Heart right ventricle (tissue), 16 donors: Measurements from ENCODE around the gene CALU. TPM values are rescaled to one million over a fixed set of nuclear protein-coding genes. Genes with fewer than 3 reads are reported as not detected.

ENCODE experiments used
- ATAC-seq, 8 donors: fragments of 200-7000 bp; cut with Tn5 transposase; one replicate each; pipeline ENCODE4 v1.9.1; 2020; ENCODE audit warnings: mild to moderate bottlenecking in 8 of 8, moderate library complexity in 8 of 8, moderate number of reproducible peaks in 1 of 8
- DNase-seq, 2 donors: peaks; one replicate each; pipeline ENCODE4 v3.0.0-alpha.2; 2020
- H3K27ac ChIP-seq, 10 donors: fragments of 200-600 bp; sonication (generic) in 2 of 10; one replicate each; pipeline versions ENCODE4 v1.5.0 to v1.8.0; 2020 to 2022; ENCODE audit warnings: mild to moderate bottlenecking in 3 of 10
- H3K27me3 ChIP-seq, 7 donors: fragments of 200-600 bp; one replicate each; pipeline ENCODE4 v1.8.0; 2021 to 2022; ENCODE audit warnings: mild to moderate bottlenecking in 2 of 7
- H3K36me3 ChIP-seq, 9 donors: fragments of 200-600 bp; sonication (generic) in 1 of 9; one replicate each; pipeline versions ENCODE4 v1.5.0 to v1.8.0; 2020 to 2022; ENCODE audit warnings: mild to moderate bottlenecking in 2 of 9
- H3K4me1 ChIP-seq, 9 donors: fragments of 200-600 bp; sonication (generic) in 1 of 9; one replicate each; pipeline versions ENCODE4 v1.5.0 to v1.8.0; 2020 to 2022; ENCODE audit warnings: mild to moderate bottlenecking in 4 of 9
- H3K4me3 ChIP-seq, 10 donors: fragments of 200-600 bp; sonication (generic) in 2 of 10; one replicate each; pipeline versions ENCODE4 v1.5.0 to v1.8.0; 2020 to 2022; ENCODE audit warnings: mild to moderate bottlenecking in 7 of 10, moderate library complexity in 2 of 10
- H3K9me3 ChIP-seq, 11 donors: fragments of 200-600 bp in 10 of 11; sonication (generic) in 2 of 11; one replicate each; pipeline versions ENCODE4 v1.5.0 to v1.8.0; 2013 to 2022; ENCODE audit warnings: mild to moderate bottlenecking in 2 of 11, control low read depth in 1 of 11, moderate library complexity in 1 of 11
- WGBS, 2 donors: extraction: QIAGEN DNeasy Blood & Tissue Kit; methylation state at CpG; one replicate each; pipeline ENCODE4 v1.1.7; 2013; ENCODE audit warnings: inconsistent platforms in 1 of 2; 5-methylcytosine and 5-hydroxymethylcytosine counted together
- intact Hi-C, 10 donors: fragments of 100-400 bp; cut with DNase I; formaldehyde crosslinking; loops; one replicate each; pipeline versions ENCODE4 v1.11.1 to v1.14.2; 2022
- polyA plus RNA-seq, 2 donors: library from polyadenylated mRNA; stranded (reverse); fragments of 200-250 nt; gene quantifications; one replicate each; pipeline ENCODE4 v1.2.3, GENCODE V29; 2013
- total RNA-seq, 10 donors: library from RNA; stranded (reverse); fragmentation: NEBNext Ultra II Directional in 3 of 10; extraction: Animal tissue kit (Norgen Biotek cat#: 25700) in 3 of 10; gene quantifications; one replicate each; pipeline versions ENCODE4 v1.2.1 to v1.2.4, GENCODE V29; 2021 to 2023
- TF ChIP-seq, protein P1 (sequence below), 9 donors: fragments of 200-600 bp; sonication (generic) in 2 of 9; IDR thresholded peaks; one replicate each; pipeline versions ENCODE4 v1.5.0 to v1.8.0; 2021 to 2022; ENCODE audit warnings: antibody characterized with exemption in 9 of 9, mild to moderate bottlenecking in 5 of 9, moderate library complexity in 1 of 9
- donor health status: Arrhythmogenic right ventricular cardiomyopathy.
- donor health status: ischemic (EF 13 %, LVEDD 7.1; RV severe dilation, severe dysfunction).
- donor health status: healthy with polysubstance abuse.
- donor health status: DM: no; HTN: yes; CAD: no.
- donor health status: DM: no; HTN: no; CAD: no.
- donor health status: ischemic (EF 25% LVEDD 6.9; RV normal size, moderate dysfunction).
- donor health status: ischemic (EF 25% LVEDD 5.7; RV mildly dilated, moderate dysfunction).
- donor health status: healthy.
- donor health status: DM: yes; HTN: yes; CAD: no.
- donor health status: Ischemic cardiomyopathy.
- donor health status: ischemic (EF 35%, LVEDD 5.7; RV mildly dilated, moderate dysfunction).
- donor health status: nonischemic (EF 11% LVEDD 7.7; RV severe dilation, severe dysfunction).
- donor health status: DM: yes; HTN: yes; CAD: no.
- donor health status: PGD.
- donor health status: ischemic (EF 29% LVEDD 5.4; RV normal size, mild dysfunction).
- donor health status: nonischemic (EF 23%, LVEDD 6.1; RV moderate dilation, normal function).

Gene CALU
- total and polyA plus RNA-seq, 12 donors = 39.9 to 333 (median 249) TPM

DNA sequence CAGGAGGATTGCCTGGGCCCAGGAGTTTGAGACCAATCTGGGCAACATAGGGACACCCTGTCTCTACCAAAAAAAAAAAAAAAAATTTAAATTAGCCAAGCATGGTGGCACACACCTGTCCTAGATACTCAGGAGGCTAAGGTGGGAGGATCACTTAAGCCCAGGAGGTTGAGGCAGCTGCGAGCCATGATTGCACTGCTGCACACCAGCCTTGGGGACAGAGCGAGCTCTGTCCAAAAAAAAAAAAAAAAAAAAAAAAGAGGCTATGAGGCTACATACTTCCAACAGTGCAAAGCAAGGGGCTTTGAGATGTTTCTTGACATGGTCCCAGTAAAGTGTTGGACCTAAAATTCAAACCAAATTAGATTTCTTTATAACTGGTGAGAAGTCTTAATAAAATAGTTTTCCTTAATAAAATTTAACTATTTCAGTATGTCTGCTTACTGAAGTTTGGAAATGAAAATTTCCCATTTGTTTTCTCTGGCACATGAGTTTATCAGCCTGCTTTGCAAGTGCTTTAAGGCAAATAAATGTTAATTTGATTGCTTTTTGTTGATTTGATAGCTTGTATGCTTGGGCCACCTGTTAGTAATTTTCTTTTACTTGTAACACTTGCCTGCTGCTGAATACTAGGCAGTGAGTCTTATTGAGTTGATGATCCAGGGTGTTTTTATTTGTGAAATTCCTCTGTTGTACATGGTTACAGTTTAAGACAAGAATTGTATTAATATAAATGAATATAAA, 16.1 kb downstream of the CALU start:
- Histone ChIP-seq H3K4me3 (no peak overlapping the region), H3K4me1 (peaks cover 0 to 59% (median 22%) of the 10 kb centered on the region in 9 donors), H3K9me3 (no peaks in the 10 kb centered on the region), H3K27me3 (no peaks in the 10 kb centered on the region), H3K36me3 (peaks cover 0 to 98% (median 27%) of the 10 kb centered on the region in 9 donors), H3K27ac (peak overlapping the region in 8 of 10 donors; percentile 7 to 70 (median 66))
- DNase-seq = no peak
- TF ChIP-seq, protein P1, sequence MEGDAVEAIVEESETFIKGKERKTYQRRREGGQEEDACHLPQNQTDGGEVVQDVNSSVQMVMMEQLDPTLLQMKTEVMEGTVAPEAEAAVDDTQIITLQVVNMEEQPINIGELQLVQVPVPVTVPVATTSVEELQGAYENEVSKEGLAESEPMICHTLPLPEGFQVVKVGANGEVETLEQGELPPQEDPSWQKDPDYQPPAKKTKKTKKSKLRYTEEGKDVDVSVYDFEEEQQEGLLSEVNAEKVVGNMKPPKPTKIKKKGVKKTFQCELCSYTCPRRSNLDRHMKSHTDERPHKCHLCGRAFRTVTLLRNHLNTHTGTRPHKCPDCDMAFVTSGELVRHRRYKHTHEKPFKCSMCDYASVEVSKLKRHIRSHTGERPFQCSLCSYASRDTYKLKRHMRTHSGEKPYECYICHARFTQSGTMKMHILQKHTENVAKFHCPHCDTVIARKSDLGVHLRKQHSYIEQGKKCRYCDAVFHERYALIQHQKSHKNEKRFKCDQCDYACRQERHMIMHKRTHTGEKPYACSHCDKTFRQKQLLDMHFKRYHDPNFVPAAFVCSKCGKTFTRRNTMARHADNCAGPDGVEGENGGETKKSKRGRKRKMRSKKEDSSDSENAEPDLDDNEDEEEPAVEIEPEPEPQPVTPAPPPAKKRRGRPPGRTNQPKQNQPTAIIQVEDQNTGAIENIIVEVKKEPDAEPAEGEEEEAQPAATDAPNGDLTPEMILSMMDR (IDR thresholded peaks at IDR 0.05) = no peak
- 72 to 85% methylated on average over 2 of the region's 2 CpGs for WGBS, 2 donors
- intact Hi-C loops = loop anchor here in 1 of 10 donors (10.0 kb wide), 1 partner anchor 70 kb away; no protein-coding TSS in a partner anchor
- peak in 2 of 8 donors; percentile 29 to 38 for ATAC-seq

DNA sequence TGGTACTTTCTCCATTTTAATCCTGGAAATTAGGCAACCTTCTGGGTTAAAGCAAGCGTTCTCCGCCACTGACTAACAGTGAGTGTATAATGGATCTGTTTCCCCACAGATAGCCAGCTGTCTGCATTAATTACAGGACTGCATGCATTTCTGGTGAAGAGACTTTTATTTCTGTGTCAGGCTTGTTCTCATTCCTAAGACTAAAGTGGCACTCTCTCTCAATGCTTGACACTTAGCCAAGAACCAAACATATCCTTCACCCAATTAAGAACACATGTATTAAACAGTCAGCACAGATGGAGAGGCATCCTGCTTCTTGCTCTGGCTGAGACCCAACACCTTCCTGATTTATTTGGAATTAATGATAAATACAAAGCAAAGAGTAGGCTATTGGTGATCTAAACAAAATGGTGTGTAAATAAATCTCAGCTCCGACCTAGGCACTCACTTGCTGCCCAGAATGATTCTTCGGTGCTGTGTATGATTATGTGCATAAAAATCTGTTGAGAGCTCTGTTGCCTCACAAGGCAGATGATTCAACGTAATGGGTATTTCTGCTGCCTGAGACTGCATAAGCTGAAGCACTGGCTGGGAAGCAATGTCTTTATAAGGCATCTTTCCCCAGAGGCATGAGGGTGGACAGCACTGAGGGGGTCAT, 16.8 kb downstream of the CALU start:
- DNase-seq = no peak
- ATAC-seq = peak; percentile 40 to 78 (median 68)
- Histone ChIP-seq H3K36me3 (peaks cover 0 to 98% (median 33%) of the 10 kb centered on the region in 9 donors), H3K4me1 (peaks cover 0 to 59% (median 22%) of the 10 kb centered on the region in 9 donors), H3K9me3 (no peaks in the 10 kb centered on the region), H3K27me3 (no peaks in the 10 kb centered on the region), H3K4me3 (no peak overlapping the region), H3K27ac (peak overlapping the region in 8 of 10 donors; percentile 17 to 70 (median 66))
- TF ChIP-seq, protein P1 (IDR thresholded peaks at IDR 0.05) = no peak
- intact Hi-C loops = loop anchor here in 1 of 10 donors (10.0 kb wide), 1 partner anchor 69 kb away; no protein-coding TSS in a partner anchor
- WGBS, 2 donors = 44 to 61% methylated on average over 5 of the region's 5 CpGs

DNA sequence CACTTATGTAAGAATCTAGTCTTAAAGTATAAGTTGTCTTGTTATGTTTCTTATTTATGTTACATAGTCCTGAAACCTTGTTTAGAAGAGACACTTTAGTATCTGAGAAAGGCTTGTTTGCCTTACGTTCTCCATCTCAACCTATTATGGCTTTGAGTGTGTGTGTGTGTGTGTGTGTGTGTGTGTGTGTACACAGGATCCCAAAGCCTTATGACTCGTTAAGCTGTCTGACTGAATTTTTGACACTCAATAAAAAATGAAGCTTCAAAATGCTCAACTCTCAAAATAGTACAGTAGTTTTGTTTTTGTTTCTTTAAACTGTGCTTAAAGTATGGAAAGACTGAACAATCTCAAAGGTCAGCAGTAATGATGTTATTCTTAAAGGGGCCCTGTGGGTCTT, 18.0 kb downstream of the CALU start:
- WGBS, 2 donors = 58 to 65% methylated on average over 2 of the region's 2 CpGs
- Histone ChIP-seq H3K9me3 (no peaks in the 10 kb centered on the region), H3K27ac (peak overlapping the region in 5 of 10 donors; percentile 57 to 70 (median 69)), H3K4me3 (no peak overlapping the region), H3K36me3 (peaks cover 0 to 98% (median 45%) of the 10 kb centered on the region in 9 donors), H3K4me1 (peaks cover 0 to 50% (median 19%) of the 10 kb centered on the region in 9 donors), H3K27me3 (no peaks in the 10 kb centered on the region)
- ATAC-seq (no peak), DNase-seq (no peak)
- intact Hi-C loops = loop anchor here in 1 of 10 donors (10.0 kb wide), 1 partner anchor 68 kb away; no protein-coding TSS in a partner anchor
- TF ChIP-seq, protein P1 (IDR thresholded peaks at IDR 0.05) = no peak

DNA sequence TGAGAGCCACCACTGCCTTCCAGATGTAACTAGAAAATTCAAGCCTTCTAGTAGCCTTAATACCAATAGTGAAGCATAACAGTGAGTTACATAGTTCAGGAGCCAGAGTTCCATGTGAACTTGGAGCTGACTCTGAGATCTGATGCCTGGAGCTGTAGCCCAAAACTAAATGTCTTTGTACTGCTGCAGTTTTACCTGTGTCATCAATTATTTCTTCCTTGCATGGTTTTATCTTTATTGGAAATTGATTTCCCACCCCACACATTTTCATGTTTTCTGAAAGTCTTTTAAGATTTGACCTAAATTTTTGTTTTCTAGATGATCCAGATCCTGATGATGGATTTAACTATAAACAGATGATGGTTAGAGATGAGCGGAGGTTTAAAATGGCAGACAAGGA, 19.4 kb downstream of the CALU start:
- Histone ChIP-seq H3K4me1 (peaks cover 0 to 38% (median 19%) of the 10 kb centered on the region in 9 donors), H3K27ac (no peak overlapping the region), H3K27me3 (no peaks in the 10 kb centered on the region), H3K4me3 (no peak overlapping the region), H3K36me3 (peaks cover 0 to 98% (median 50%) of the 10 kb centered on the region in 9 donors), H3K9me3 (no peaks in the 10 kb centered on the region)
- DNase-seq (no peak), ATAC-seq (no peak)
- intact Hi-C loops = loop anchor here in 1 of 10 donors (10.0 kb wide), 1 partner anchor 66 kb away; no protein-coding TSS in a partner anchor
- WGBS, 2 donors = 100% methylated on average over 1 of the region's 1 CpG
- TF ChIP-seq, protein P1 (IDR thresholded peaks at IDR 0.05) = no peak
